Endometrial microvascular endothelial cells (primary cell): ENCODE results near the gene PSORS1C1. TPM values are rescaled to one million over a fixed set of nuclear protein-coding genes. Genes with fewer than 3 reads are reported as not detected.
"Not testable (repeated sequence)": the region's sequence is repeated elsewhere in the genome, so short reads cannot be mapped to it uniquely, and the experiment has no call there.

ENCODE experiments used
- in situ Hi-C: cut with HindIII; loops from 2 replicates; pipeline ENCODE4 v1.10.0; 2017; ENCODE audit warnings: low sequenced_read_pairs, low pct_unique_long_range_greater_than_20kb; ENCODE audit errors: inconsistent ontology term
- total RNA-seq: library from RNA; depleted of rRNA; stranded (reverse); fragments of >200 nt; gene quantifications from one replicate; pipeline ENCODE4 v1.2.3, GENCODE V29; 2015; ENCODE audit errors: inconsistent ontology term

Gene PSORS1C1
- total RNA-seq, 1 donor from 2014 or later, result 0.46 TPM

DNA sequence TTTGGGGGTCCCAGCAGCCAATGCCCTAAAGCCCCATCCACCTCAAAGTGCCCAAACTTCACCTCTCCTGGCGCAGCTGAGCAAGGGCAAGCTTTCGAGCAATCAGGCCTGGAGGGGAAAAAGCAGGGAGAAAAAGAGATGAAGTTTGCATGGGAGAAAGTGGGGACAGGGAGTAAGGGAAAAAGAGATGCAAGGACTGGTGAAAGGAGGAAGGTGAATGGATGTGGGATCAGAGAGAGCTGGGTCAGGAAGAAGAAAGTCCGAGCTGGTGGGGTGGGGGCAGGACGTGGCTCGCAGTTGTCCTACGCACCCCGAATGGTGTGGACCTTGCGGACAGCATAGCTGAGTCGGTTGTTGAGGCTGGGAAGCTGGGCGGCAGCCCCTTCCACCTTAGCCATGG, 30.8 kb downstream of the PSORS1C1 start:
- in situ Hi-C loops, result no loop called here

DNA sequence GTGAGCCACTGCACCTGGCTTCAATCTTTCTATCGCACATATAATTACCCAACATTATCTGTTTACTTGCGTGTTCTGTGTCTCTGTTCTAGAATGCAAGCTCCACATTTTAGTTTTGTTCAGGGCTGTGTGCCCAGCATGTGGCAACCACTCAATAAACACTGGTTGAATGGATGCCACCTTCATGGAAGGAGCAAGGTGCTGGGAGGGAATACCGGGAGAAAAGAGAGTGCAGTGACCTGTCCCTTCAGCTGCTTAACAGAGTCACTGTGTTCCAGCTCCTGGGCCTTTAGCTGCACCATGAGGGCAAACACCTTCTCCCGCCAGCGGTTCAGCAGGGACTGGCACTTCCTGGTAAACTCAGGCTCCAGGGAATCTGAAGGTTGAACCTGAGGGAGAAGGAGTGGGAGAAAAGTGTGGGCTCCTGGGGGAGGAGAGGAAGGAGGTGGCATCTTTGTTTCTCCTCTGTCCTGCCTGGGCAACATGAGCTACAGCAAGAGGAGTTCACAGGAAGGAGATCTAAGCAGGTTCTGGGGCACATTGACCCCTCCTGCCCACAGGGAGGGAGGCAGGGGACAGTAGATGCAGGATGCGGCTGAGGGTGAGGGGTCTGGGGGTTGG, 35.3 kb downstream of the PSORS1C1 start:
- in situ Hi-C loops, result no loop called here

GRCh38 chr6:31152781-31153180, 38.2 kb downstream of the PSORS1C1 start:
- in situ Hi-C loops, result no loop called here

DNA sequence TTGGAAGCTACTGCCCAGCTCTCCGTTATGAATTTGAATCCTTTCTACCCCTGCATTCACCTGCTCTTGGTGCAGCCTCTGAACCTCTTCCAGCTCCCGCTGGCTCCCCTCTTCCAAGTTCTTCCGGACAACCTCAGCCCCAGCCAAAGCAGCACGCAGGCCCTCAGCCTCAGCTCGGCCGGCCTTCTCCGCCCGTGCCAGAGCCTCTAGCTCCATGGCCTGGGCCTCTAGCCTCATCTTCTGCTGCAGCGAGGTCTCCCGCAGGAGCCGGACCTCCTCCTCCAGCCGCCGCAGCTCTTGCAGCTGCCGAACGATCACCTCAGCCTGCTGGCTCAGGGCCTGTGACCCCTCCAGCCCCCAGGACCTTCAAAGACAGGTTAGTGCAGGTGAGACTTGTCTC, 39.8 kb downstream of the PSORS1C1 start:
- in situ Hi-C loops, result no loop called here

DNA sequence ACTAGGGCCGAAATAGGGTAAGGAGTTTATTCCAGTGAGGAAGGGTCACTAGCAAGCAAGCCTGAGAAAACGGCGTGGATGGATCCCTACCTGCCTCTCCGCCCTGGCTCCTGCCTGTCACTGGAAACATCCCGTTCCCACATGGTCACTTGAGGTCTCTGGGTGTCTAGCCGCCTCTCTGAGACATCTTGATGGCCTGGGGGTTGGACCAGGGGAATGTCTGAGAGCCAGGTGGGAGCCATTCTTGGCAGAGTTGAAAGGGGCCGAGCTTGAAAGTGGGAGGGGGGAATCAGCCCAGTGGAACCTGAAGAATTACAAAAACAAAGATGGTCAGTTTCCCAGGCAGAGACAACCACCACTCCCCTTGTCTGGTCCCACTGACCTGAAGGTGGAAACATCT, 42.0 kb downstream of the PSORS1C1 start:
- in situ Hi-C loops, result no loop called here

- in situ Hi-C loops, result no loop called here
These were observed 43.0 kb downstream of the PSORS1C1 start, which contains the start of gene CCHCR1 for GRCh38 chr6:31157513-31158139. Gene CCHCR1 (minus strand): TSS chr6:31157802. CDS start chr6:31157600, 202 bp downstream.

- in situ Hi-C loops, result no loop called here
These were observed 43.7 kb downstream of the PSORS1C1 start, which contains the start of gene TCF19 for GRCh38 chr6:31158140-31158862. Gene TCF19 (plus strand): TSS chr6:31158589. CDS start chr6:31159470, 881 bp downstream.

GRCh38 chr6:31158863-31159855, 44.6 kb downstream of the PSORS1C1 start:
- in situ Hi-C loops, result no loop called here

DNA sequence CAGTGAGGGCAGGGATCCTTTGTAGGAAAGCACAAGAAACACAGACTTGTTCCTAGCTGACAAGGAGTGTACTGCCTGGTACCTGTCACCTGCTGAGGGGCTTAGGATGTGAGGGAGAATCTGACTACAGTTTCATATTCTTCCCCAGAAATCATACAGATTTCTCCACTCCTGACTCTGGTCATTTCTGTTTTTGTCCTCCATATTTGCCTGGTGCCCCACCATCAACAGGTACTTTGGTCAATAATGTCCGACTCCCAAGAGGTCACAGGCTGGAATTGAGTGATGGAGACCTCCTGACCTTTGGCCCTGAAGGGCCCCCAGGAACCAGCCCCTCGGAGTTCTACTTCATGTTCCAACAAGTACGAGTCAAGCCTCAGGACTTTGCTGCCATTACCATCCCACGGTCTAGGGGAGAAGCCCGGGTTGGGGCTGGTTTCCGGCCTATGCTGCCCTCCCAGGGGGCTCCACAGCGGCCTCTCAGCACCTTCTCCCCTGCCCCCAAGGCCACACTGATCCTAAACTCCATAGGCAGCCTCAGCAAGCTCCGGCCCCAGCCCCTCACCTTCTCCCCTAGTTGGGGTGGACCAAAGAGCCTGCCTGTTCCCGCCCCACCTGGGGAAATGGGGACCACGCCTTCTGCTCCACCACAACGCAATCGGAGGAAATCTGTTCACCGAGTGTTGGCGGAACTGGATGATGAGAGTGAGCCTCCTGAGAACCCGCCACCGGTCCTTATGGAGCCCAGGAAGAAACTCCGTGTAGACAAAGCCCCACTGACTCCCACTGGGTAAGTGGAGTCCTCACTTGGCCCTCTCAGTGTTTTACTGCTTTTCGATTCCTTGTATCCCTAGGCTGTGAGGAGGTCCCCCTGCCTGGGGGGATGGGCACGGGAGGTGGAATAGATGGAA, 46.9 kb downstream of the PSORS1C1 start:
- in situ Hi-C loops, result no loop called here

DNA sequence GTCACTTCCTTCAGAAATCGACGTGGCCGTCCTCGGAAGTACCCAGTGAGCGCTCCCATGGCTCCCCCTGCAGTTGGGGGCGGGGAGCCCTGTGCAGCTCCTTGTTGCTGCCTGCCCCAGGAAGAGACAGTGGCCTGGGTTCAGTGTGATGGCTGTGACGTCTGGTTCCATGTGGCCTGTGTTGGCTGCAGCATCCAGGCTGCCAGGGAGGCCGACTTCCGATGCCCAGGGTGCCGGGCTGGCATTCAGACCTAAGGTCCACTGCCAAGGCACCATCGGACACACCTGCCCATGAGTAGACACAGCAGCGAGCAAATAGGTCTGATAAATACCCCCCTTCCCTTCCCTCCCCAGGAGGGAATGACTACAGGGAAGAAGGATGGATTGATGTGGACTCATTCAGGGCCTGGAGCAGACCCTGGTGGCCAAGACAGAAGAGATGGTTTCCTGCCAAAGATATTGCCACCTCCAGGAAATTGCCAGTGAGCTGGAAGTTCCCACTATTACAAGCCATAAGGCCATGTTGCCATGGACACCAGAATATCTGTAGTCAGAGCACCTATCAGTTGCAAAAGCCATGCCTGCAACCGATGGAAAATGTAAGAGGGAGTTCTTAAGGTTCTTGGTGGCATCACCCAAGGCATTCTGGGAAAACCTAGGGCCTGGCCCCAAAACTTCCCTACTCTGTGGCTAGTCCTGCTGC, 48.0 kb downstream of the PSORS1C1 start:
- in situ Hi-C loops, result no loop called here

DNA sequence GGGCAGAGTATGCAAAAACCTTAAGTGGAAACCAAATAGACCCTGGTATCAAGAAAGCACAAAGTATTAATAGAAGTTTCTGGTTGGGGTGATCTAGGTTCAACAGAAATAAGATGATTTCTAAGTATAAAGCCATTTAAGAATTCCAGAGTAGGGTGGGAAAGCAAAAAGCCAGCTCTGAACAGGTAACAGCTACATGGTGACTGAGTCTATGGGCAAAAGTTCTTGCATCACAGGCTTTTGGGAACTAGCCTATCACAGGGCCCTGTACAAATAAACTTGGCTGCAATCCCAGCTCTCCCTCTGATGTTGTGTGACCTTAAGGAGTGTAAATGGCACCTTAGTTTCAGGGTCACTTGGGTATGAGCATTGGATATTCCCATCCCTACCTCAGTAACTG, 49.3 kb downstream of the PSORS1C1 start:
- in situ Hi-C loops, result no loop called here

DNA sequence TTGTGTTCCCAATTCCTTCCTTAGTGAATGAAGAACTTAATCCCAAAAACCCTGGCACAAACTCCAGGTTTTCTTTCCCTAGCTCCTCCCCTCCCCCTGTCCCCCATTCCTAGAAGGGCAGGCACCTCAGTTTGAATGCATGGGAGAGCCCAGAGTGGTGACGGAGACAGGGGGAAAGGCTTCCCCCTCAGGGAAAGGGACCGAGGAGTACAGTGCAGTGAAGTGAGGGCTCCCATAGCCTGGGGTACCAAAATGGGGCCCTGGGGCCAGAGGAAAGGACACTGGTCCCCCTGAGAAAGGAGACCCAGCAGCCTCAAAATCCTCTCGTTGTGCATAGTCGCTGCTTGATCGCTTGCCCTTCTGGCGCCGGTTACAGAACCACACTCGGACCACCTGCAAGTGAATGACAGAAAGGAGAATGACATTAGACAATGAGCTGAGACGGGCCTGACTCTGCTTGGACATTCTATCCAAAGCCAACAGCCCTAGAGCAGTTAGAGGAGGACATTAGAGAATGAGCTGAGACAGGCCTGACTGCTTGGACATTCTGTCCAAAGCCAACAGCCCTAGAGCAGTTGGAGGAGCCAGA, 50.0 kb downstream of the PSORS1C1 start:
- in situ Hi-C loops, result not testable (repeated sequence)

DNA sequence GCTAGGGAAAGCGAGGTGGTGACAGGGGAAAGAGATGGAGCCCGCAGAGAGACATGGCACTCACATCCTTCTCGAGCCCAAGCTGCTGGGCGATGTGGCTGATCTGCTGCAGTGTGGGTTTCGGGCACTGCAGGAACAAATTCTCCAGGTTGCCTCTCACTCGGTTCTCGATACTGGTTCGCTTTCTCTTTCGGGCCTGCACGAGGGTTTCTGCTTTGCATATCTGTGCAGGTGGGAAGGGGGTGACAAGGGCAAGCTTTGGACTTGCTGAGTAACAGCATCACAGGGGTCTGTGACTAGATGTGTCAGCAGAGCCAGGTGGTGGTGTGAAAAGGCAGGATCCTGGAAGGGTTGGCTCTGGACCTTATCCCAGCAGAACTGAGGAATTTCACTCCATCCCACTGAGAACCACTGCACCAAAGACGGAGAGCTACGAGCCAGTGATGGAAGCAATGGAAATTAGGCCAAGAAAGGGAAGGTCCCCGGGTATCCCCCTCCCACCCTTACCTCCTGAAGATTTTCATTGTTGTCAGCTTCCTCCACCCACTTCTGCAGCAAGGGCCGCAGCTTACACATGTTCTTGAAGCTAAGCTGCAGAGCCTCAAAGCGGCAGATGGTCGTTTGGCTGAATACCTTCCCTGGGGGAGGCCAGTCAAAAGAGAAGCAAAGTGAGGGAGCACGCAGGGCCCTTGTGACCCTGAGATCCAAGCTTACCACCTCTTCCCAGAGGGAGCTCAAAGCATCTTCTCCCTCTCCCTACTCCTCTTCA, 50.6 kb downstream of the PSORS1C1 start:
- in situ Hi-C loops, result not testable (repeated sequence)

DNA sequence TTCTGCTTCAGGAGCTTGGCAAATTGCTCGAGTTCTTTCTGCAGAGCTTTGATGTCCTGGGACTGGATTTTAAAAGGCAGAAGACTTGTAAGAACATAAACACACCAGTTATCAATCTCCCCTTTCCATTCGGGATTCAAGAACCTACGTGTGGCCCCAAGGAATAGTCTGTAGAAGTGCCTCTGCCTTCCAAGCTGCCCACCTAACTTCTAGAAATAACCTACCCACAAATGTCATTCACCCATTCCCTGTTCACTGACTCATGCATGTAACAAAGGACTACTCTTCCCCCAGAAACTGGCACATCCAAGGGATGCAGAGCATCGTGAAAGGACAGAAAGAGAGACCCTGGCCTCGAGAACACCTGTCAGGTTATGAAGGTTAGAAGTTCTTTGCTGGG, 51.4 kb downstream of the PSORS1C1 start:
- in situ Hi-C loops, result no loop called here

DNA sequence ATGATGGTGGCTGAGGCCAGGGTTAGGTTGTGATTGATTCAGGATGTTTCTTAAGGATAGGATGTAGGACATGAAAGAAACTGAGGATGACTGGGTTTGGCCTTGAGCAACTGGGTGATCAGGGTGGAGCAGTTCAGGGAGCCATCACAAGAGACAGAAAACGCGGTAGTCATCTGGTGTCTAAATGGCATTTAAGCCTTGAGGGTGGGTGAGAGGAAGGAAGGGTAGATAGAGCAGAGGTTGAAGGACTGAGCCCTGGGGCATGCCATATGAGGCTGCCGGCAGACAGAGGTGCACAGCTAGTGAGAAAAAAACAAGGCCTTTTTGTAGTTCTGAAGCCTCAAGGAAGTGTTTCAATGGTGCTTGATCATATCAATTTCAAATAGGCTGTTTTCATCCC, 54.0 kb downstream of the PSORS1C1 start:
- in situ Hi-C loops, result no loop called here

GRCh38 chr6:31169123-31169857, 54.7 kb downstream of the PSORS1C1 start:
- in situ Hi-C loops, result no loop called here
